HG02588 (cell line): ENCODE results near the gene CRYBG3.
"Not testable (repeated sequence)": the region's sequence is repeated elsewhere in the genome, so short reads cannot be mapped to it uniquely, and the experiment has no call there.

ENCODE experiments used
- ATAC-seq: cut with Tn5 transposase; IDR thresholded peaks from one replicate; pipeline ENCODE4 v1.9.1; 2021; ENCODE audit warnings: mild to moderate bottlenecking, moderate library complexity; ENCODE audit not compliant: unreplicated experiment

The CRYBG3 gene

GRCh38 chr3:97895216-97895615 is 73.4 kb downstream of the CRYBG3 start:
- peak; percentile 77 for ATAC-seq

DNA sequence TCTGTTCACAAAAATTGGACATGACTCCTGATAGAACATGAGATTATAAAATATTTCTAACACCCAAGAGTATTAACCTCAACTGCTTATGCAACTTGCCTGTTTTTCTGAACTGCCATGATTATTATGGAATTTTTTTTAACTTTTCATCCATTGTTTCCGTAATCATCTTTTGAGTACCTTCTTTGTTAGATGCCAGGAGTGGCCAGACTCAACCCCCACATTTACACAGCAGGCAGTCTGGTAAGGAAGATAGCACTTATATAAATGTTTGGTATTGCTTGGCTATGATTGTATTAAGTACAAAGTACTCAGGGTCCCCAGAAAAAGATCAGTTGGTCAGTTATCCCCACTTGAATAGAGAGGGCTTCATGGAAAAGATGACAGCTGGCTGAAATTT is 74.3 kb downstream of the CRYBG3 start:
- no peak for ATAC-seq

GRCh38 chr3:97896547-97896946 is 74.7 kb downstream of the CRYBG3 start:
- ATAC-seq, result no peak

GRCh38 chr3:97899331-97899730 is 77.5 kb downstream of the CRYBG3 start:
- ATAC-seq, result no peak

- ATAC-seq, result no peak
Observed at GRCh38 chr3:97901313-97902248, 79.8 kb downstream of the CRYBG3 start.

GRCh38 chr3:97909830-97910229 is 88.0 kb downstream of the CRYBG3 start:
- ATAC-seq, result not testable (repeated sequence)

GRCh38 chr3:97910236-97910831 is 88.5 kb downstream of the CRYBG3 start:
- ATAC-seq, result not testable (repeated sequence)

DNA sequence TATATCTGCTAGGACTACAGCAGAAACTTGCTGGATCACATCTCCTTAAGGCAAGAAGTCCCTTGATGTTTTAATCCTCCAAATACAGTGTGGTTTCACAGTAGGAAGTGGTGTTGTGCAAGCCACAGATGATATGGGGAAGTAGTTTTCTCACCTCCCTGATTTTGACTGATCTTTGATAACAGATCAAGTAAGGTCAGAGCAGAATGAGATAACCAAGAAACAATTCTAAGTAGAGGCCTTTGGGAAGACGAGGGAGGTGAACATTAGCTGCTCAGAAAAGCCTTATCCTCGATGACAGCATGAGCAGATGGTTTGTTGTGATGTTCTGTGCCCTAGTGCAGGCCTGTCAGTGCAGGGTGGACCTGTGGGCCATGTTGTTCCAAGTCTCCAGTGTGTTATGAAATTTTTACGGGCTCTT is 89.1 kb downstream of the CRYBG3 start:
- no peak for ATAC-seq

DNA sequence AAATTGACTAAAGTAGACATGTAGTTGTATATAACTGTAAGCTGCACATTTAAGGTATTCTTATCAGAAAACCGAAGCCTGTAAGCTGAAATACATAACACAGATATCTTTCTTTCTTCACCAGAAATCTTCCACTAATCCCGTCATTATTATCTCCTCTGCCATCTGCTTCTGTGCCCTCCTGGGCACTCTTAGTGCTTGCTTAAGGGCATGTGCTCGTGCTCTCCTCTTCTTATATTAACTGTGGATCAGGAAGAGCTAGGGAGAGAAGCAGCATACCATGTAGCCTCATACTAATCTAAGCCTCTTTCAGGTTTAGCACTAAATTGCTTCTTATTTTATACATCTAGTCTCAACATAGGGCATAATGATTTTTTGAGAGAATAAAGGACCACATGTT is 89.6 kb downstream of the CRYBG3 start:
- ATAC-seq, result no peak

GRCh38 chr3:97914388-97914787 is 92.6 kb downstream of the CRYBG3 start:
- ATAC-seq, result no peak

DNA sequence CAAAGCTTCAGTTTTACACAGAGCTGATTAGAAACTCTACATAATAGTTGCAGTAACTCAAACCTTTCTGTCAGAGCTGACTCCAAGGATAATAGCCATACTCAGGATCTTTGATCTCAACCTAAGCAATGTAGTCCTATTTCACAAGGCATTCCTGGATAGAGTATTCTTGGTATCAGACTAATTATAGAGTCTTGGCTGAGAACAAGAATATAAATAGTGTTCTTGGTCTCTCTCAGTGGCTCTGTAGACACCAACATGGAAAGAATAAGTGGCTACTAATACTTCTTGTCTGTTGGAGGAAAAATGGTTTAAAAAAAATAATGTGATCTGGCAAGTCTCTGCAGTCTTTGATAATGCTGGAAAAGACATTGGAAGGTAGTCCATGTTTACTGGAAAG is 94.8 kb downstream of the CRYBG3 start:
- no peak for ATAC-seq

GRCh38 chr3:97917813-97918536 is 96.2 kb downstream of the CRYBG3 start:
- ATAC-seq, result no peak

DNA sequence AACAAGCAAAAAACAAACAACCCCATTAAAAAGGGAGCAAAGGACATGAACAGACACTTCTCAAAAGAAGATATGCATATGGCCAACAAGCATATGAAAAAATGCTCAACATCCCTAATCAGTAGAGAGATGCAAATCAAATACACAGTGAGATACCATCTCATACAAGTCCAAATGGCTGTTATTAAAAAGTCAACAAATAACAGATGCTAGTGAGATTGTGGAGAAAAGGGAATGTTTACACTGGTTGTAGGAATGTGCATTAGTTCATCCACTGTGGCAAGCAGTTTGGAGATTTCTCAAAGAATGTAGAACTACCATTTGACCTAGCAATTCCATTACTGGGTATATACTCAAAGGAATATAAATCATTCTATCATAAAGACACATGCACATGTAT is 105.9 kb downstream of the CRYBG3 start:
- ATAC-seq, result no peak

DNA sequence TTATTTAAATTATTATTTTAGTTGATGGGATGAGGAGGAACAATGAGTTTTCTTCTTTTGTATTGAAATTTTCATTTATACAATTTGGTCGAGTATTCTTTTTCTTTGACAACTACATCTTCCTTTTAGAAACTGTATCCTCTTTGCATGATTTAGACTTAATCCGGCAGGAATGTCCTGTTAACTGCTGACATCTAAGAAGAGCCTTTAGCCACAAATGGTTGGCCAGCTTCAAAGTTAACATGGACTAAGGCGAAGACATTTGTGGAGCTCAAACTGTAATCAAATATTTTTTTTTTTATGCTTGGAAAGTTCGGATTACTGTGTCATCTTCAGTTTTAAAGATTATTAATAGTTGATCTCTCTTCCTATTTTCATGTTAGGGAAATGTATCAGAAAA is 107.2 kb downstream of the CRYBG3 start:
- no peak for ATAC-seq

GRCh38 chr3:97930018-97930417 is 108.2 kb downstream of the CRYBG3 start:
- ATAC-seq, result no peak

DNA sequence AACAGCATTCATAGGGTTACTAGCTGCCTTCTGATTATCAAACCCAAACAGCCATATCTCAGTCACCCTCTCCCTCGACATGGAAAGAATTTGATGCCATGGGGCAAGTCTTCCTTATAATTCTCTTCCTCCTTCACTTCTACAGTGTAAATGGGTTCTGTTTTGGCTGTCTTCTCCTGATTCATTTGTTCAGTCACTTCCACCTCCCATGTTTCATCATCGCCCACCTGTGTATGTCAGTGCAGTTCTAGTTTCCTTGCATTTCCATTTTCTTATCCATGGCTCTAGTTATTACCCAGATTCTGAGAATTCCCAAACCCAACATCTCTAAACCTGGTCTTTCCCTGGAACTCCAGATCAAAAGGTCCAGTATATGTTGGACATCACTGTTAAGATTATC is 109.4 kb downstream of the CRYBG3 start:
- no peak for ATAC-seq

GRCh38 chr3:97932387-97932801 is 110.6 kb downstream of the CRYBG3 start:
- ATAC-seq, result no peak

- ATAC-seq, result no peak
Observed at GRCh38 chr3:97934980-97935695, 113.3 kb downstream of the CRYBG3 start.

- no peak for ATAC-seq
Observed at GRCh38 chr3:97935842-97936241, 114.0 kb downstream of the CRYBG3 start.

DNA sequence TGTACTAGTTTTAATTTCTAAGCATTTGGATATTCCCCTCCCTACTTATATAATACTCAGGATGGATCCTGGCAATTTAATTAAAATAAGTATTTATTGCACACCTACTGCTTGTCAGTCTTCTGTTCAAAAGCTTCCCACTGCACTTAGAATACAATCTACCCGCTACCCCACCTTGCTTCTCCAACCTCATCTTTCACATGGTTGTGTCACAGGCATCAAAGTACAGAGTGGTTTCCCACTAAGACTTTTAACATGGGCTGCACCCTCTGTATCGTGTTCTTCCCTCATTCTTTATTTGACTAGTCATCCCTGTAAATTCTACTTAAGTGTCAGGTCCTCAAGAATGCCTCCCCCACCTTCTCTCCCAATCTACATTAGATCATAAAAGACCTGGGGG is 115.4 kb downstream of the CRYBG3 start:
- no peak for ATAC-seq

- ATAC-seq, result no peak
Observed at GRCh38 chr3:97938444-97938843, 116.6 kb downstream of the CRYBG3 start.
